IMR-90 (cell line): ENCODE results near the gene SIM1.

ENCODE experiments used
- FOS ChIP-seq: fragments of 150-350 bp; IDR thresholded peaks from 2 replicates; pipeline ENCODE4 v1.6.1; 2016; ENCODE audit warnings: low read depth, low read length
- MXI1 ChIP-seq: IDR thresholded peaks from 2 replicates; pipeline ENCODE4 v1.6.1; 2012; ENCODE audit warnings: low read depth, mild to moderate bottlenecking, low read length, moderate library complexity, borderline replicate concordance
- NFE2L2 ChIP-seq: fragments of 150-350 bp; IDR thresholded peaks from 2 replicates; pipeline ENCODE4 v1.6.1; 2016; ENCODE audit warnings: low read depth, mild to moderate bottlenecking, low read length
- POLR2A ChIP-seq: IDR thresholded peaks from 2 replicates; pipeline ENCODE4 v1.6.1; 2012; ENCODE audit warnings: mild to moderate bottlenecking, low read depth, low read length
- RFX5 ChIP-seq: IDR thresholded peaks from 2 replicates; pipeline ENCODE4 v1.8.0; 2012; ENCODE audit warnings: low read depth, mild to moderate bottlenecking, low read length, moderate library complexity
- TF ChIP-seq, protein P1 (sequence below): conservative IDR thresholded peaks from 2 replicates; pipeline ENCODE4 v1.5.1; 2012; ENCODE audit warnings: mild to moderate bottlenecking, low read depth, low read length, improper control_type of control experiment
- TF ChIP-seq, protein P2 (sequence below): fragments of 150-350 bp; IDR thresholded peaks from 2 replicates; pipeline ENCODE4 v1.6.1; 2016; ENCODE audit warnings: low read depth, mild to moderate bottlenecking, low read length, moderate library complexity, borderline replicate concordance

GRCh38 chr6:100427452-100427851, 37.3 kb downstream of the SIM1 start:
- TF ChIP-seq MXI1 (no peak), RFX5 (no peak), POLR2A (no peak), FOS (no peak), NFE2L2 (no peak)
- TF ChIP-seq, protein P1, sequence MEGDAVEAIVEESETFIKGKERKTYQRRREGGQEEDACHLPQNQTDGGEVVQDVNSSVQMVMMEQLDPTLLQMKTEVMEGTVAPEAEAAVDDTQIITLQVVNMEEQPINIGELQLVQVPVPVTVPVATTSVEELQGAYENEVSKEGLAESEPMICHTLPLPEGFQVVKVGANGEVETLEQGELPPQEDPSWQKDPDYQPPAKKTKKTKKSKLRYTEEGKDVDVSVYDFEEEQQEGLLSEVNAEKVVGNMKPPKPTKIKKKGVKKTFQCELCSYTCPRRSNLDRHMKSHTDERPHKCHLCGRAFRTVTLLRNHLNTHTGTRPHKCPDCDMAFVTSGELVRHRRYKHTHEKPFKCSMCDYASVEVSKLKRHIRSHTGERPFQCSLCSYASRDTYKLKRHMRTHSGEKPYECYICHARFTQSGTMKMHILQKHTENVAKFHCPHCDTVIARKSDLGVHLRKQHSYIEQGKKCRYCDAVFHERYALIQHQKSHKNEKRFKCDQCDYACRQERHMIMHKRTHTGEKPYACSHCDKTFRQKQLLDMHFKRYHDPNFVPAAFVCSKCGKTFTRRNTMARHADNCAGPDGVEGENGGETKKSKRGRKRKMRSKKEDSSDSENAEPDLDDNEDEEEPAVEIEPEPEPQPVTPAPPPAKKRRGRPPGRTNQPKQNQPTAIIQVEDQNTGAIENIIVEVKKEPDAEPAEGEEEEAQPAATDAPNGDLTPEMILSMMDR: no peak
- TF ChIP-seq, protein P2, sequence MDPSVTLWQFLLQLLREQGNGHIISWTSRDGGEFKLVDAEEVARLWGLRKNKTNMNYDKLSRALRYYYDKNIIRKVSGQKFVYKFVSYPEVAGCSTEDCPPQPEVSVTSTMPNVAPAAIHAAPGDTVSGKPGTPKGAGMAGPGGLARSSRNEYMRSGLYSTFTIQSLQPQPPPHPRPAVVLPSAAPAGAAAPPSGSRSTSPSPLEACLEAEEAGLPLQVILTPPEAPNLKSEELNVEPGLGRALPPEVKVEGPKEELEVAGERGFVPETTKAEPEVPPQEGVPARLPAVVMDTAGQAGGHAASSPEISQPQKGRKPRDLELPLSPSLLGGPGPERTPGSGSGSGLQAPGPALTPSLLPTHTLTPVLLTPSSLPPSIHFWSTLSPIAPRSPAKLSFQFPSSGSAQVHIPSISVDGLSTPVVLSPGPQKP: no peak
